ENCODE results near the gene DNAH3. TPM values are rescaled to one million over a fixed set of nuclear protein-coding genes. Genes with fewer than 3 reads are reported as not detected.
A peak's percentile ranks its signal among the peaks of the same experiment; 100 is the strongest.

Gene DNAH3
- total and polyA plus RNA-seq, 2 of the 13 experiments (the other 11 are each of a cell fraction or from before 2014, with no cell fraction given) = 0.07 to 0.08 TPM

- TF ChIP-seq, protein P1, sequence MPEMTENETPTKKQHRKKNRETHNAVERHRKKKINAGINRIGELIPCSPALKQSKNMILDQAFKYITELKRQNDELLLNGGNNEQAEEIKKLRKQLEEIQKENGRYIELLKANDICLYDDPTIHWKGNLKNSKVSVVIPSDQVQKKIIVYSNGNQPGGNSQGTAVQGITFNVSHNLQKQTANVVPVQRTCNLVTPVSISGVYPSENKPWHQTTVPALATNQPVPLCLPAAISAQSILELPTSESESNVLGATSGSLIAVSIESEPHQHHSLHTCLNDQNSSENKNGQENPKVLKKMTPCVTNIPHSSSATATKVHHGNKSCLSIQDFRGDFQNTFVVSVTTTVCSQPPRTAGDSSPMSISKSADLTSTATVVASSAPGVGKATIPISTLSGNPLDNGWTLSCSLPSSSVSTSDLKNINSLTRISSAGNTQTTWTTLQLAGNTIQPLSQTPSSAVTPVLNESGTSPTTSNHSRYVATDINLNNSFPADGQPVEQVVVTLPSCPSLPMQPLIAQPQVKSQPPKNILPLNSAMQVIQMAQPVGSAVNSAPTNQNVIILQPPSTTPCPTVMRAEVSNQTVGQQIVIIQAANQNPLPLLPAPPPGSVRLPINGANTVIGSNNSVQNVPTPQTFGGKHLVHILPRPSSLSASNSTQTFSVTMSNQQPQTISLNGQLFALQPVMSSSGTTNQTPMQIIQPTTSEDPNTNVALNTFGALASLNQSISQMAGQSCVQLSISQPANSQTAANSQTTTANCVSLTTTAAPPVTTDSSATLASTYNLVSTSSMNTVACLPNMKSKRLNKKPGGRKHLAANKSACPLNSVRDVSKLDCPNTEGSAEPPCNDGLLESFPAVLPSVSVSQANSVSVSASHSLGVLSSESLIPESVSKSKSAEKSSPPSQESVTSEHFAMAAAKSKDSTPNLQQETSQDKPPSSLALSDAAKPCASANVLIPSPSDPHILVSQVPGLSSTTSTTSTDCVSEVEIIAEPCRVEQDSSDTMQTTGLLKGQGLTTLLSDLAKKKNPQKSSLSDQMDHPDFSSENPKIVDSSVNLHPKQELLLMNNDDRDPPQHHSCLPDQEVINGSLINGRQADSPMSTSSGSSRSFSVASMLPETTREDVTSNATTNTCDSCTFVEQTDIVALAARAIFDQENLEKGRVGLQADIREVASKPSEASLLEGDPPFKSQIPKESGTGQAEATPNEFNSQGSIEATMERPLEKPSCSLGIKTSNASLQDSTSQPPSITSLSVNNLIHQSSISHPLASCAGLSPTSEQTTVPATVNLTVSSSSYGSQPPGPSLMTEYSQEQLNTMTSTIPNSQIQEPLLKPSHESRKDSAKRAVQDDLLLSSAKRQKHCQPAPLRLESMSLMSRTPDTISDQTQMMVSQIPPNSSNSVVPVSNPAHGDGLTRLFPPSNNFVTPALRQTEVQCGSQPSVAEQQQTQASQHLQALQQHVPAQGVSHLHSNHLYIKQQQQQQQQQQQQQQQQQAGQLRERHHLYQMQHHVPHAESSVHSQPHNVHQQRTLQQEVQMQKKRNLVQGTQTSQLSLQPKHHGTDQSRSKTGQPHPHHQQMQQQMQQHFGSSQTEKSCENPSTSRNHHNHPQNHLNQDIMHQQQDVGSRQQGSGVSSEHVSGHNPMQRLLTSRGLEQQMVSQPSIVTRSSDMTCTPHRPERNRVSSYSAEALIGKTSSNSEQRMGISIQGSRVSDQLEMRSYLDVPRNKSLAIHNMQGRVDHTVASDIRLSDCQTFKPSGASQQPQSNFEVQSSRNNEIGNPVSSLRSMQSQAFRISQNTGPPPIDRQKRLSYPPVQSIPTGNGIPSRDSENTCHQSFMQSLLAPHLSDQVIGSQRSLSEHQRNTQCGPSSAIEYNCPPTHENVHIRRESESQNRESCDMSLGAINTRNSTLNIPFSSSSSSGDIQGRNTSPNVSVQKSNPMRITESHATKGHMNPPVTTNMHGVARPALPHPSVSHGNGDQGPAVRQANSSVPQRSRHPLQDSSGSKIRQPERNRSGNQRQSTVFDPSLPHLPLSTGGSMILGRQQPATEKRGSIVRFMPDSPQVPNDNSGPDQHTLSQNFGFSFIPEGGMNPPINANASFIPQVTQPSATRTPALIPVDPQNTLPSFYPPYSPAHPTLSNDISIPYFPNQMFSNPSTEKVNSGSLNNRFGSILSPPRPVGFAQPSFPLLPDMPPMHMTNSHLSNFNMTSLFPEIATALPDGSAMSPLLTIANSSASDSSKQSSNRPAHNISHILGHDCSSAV (CRISPR knock-in tag; IDR thresholded peaks at IDR 0.05; ENCODE audit: borderline replicate concordance) = no peak
Observed at GRCh38 chr16:21005008-21005407, 145.6 kb downstream of the DNAH3 start (continued).

DNA sequence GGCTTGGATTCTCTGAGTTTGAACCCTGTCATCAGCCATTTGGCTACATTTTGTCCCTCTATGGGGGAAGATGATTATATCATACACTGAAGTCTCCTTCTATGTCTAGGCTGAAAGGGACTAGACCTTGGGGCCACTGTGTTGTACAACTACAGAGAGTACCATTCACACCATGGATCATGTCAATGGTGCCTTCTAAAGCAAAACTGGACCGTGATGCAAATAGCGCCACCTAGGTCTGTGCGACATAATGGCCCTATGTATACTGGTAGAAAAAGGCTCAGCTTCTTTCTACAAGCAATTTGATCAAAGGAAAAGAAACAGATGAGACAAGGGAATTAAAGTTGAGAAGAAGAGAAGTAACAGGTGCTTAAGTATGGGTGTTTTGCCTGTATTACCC lies 149.4 kb downstream of the DNAH3 start:
- Histone ChIP-seq H3K27ac (ENCODE audit: extremely low read length, insufficient read depth, low read length) (no peak overlapping the region), H3K9ac (ENCODE audit: insufficient read depth, low read depth, low read length) (no peak overlapping the region), H3K4me3 (replicated peaks in 1 of 3; ENCODE audit: insufficient read depth in 1 of 3, low read depth in 2 of 3, low read length in 3 of 3) (no peak overlapping the region), H3K4me2 (ENCODE audit: low read depth, low read length) (no peak overlapping the region), H2AFZ (ENCODE audit: low read length) (no peak overlapping the region), H3K79me2 (ENCODE audit: insufficient read depth, low read length) (no peaks in the 10 kb centered on the region), H3K9me3 (ENCODE audit: low read length) (no peaks in the 10 kb centered on the region), H3K4me1 (ENCODE audit: insufficient read depth, low read length) (no peaks in the 10 kb centered on the region), H3K27me3 (ENCODE audit: control insufficient read depth in 1 of 2, insufficient read depth in 2 of 2, low read length in 2 of 2) (peaks cover 0 to 5% of the 10 kb centered on the region in 2 experiments; a peak in 2 of 5 replicates), H3K36me3 (replicated peaks in 1 of 2; ENCODE audit: control insufficient read depth in 1 of 2, insufficient read depth in 2 of 2, low read length in 2 of 2) (no peaks in the 10 kb centered on the region), H4K20me1 (ENCODE audit: insufficient read depth, low read length) (no peaks in the 10 kb centered on the region)
- intact Hi-C loops (cut with micrococcal nuclease; ENCODE audit: unreplicated experiment) = loop anchor here (2.0 kb wide), 1 partner anchor 150 kb away; no protein-coding TSS in a partner anchor
- WGBS (ENCODE audit: low lambda C conversion rate) = under 1% methylated on average over 3 of the region's 3 CpGs
- ChIA-PET CTCF (ENCODE audit: low intra/inter-chr PET ratio, low total read pairs) (interaction anchor here (1.3 to 2.5 kb wide), 2 partner anchors 151 to 202 kb away, joined by 3 to 17 read pairs; no protein-coding TSS in a partner anchor), POLR2A (no interaction called here)
- no TSS peak for BruUV-seq (replicated peaks)
- DNase-seq (ENCODE audit: low spot score) (peak; percentile 46), ATAC-seq (peak; percentile 88), FAIRE-seq (peak; percentile 55)
- in situ Hi-C loops (cut with HindIII; ENCODE audit: extremely low pct_ligation_motif_present, low pct_unique_long_range_greater_than_20kb) = no loop called here
- TF ChIP-seq ZNF609 (CRISPR knock-in tag; IDR thresholded peaks at IDR 0.05; ENCODE audit: borderline replicate concordance) (no peak), STAG1 (CRISPR knock-in tag; IDR thresholded peaks at IDR 0.05) (peak; percentile 77)
- TF ChIP-seq, protein P2, sequence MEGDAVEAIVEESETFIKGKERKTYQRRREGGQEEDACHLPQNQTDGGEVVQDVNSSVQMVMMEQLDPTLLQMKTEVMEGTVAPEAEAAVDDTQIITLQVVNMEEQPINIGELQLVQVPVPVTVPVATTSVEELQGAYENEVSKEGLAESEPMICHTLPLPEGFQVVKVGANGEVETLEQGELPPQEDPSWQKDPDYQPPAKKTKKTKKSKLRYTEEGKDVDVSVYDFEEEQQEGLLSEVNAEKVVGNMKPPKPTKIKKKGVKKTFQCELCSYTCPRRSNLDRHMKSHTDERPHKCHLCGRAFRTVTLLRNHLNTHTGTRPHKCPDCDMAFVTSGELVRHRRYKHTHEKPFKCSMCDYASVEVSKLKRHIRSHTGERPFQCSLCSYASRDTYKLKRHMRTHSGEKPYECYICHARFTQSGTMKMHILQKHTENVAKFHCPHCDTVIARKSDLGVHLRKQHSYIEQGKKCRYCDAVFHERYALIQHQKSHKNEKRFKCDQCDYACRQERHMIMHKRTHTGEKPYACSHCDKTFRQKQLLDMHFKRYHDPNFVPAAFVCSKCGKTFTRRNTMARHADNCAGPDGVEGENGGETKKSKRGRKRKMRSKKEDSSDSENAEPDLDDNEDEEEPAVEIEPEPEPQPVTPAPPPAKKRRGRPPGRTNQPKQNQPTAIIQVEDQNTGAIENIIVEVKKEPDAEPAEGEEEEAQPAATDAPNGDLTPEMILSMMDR (CRISPR knock-in tag; IDR thresholded peaks at IDR 0.05) = peak; percentile 74
- TF ChIP-seq, protein P3, sequence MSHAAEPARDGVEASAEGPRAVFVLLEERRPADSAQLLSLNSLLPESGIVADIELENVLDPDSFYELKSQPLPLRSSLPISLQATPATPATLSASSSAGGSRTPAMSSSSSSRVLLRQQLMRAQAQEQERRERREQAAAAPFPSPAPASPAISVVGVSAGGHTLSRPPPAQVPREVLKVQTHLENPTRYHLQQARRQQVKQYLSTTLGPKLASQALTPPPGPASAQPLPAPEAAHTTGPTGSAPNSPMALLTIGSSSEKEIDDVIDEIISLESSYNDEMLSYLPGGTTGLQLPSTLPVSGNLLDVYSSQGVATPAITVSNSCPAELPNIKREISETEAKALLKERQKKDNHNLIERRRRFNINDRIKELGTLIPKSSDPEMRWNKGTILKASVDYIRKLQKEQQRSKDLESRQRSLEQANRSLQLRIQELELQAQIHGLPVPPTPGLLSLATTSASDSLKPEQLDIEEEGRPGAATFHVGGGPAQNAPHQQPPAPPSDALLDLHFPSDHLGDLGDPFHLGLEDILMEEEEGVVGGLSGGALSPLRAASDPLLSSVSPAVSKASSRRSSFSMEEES (CRISPR knock-in tag; IDR thresholded peaks at IDR 0.05) = no peak

All from HepG2 (cell line).